ENCODE data around the gene BRD7. TPM values are rescaled to one million over a fixed set of nuclear protein-coding genes. Genes with fewer than 3 reads are reported as not detected.

Gene BRD7
- 112 TPM for polyA plus RNA-seq (2013, experiment 1 of 2)
- polyA plus RNA-seq (2013, experiment 2 of 2): 108 TPM

- Histone ChIP-seq H3K27ac (ENCODE audit: low read depth, low read length) (peak within 1 kb of the TSS; percentile 65; the same call in 1 of the 2 replicates), H3K4me1 (ENCODE audit: insufficient read depth, low read length) (peaks cover 11% of the 10 kb centered on the region)
Observed at GRCh38 chr16:50368410-50369132, at the start of gene BRD7. TSS of gene BRD7 (minus strand) at chr16:50368988. CDS start at chr16:50368774, 214 bp downstream.

GRCh38 chr16:50416388-50416787 lies 47.6 kb upstream of the BRD7 start:
- no CpG with 5 or more reads among the region's 3 CpGs for WGBS
- Histone ChIP-seq H3K27ac (ENCODE audit: low read depth, low read length) (no peak overlapping the region), H3K9ac (ENCODE audit: low read depth, low read length) (no peak overlapping the region), H3K27me3 (ENCODE audit: insufficient read depth, low read length) (no peaks in the 10 kb centered on the region), H3K9me3 (ENCODE audit: insufficient read depth, low read depth, low read length) (peaks cover 38% of the 10 kb centered on the region), H3K4me1 (ENCODE audit: insufficient read depth, low read length) (no peaks in the 10 kb centered on the region), H3K36me3 (ENCODE audit: insufficient read depth, low read length) (no peaks in the 10 kb centered on the region), H3K4me3 (ENCODE audit: low read length) (no peak overlapping the region)

More at GRCh38 chr16:50368410-50369132, at the start of gene BRD7:
- no peaks in the 10 kb centered on the region for H3K9me3 ChIP-seq (ENCODE audit: insufficient read depth, low read depth, low read length)
- WGBS: under 1% methylated on average over 109 of the region's 109 CpGs
- peak within 1 kb of the TSS; percentile 85 for H3K4me3 ChIP-seq (ENCODE audit: low read length)
- no peaks in the 10 kb centered on the region for H3K27me3 ChIP-seq (ENCODE audit: insufficient read depth, low read length)
- peaks cover 39% of the 10 kb centered on the region for H3K36me3 ChIP-seq (ENCODE audit: insufficient read depth, low read length)
- peak within 1 kb of the TSS; percentile 88 for H3K9ac ChIP-seq (ENCODE audit: low read depth, low read length)

GRCh38 chr16:50414152-50414551 lies 45.4 kb upstream of the BRD7 start:
- H3K9me3 ChIP-seq (ENCODE audit: insufficient read depth, low read depth, low read length): peaks cover 29% of the 10 kb centered on the region; the same call in 1 of the 2 replicates
- H3K4me1 ChIP-seq (ENCODE audit: insufficient read depth, low read length): no peaks in the 10 kb centered on the region
- H3K4me3 ChIP-seq (ENCODE audit: low read length): no peak overlapping the region
- no peaks in the 10 kb centered on the region for H3K36me3 ChIP-seq (ENCODE audit: insufficient read depth, low read length)
- no peak overlapping the region for H3K27ac ChIP-seq (ENCODE audit: low read depth, low read length)
- H3K9ac ChIP-seq (ENCODE audit: low read depth, low read length): no peak overlapping the region
- no peaks in the 10 kb centered on the region for H3K27me3 ChIP-seq (ENCODE audit: insufficient read depth, low read length)

- no peak overlapping the region for H3K4me3 ChIP-seq (ENCODE audit: low read length)
- WGBS: 90% methylated on average over 2 of the region's 2 CpGs
- H3K27ac ChIP-seq (ENCODE audit: low read depth, low read length): no peak overlapping the region
- H3K27me3 ChIP-seq (ENCODE audit: insufficient read depth, low read length): no peaks in the 10 kb centered on the region
- H3K9me3 ChIP-seq (ENCODE audit: insufficient read depth, low read depth, low read length): peaks cover 2% of the 10 kb centered on the region; the same call in 1 of the 2 replicates
- H3K36me3 ChIP-seq (ENCODE audit: insufficient read depth, low read length): no peaks in the 10 kb centered on the region
- peaks cover 3% of the 10 kb centered on the region; the same call in 1 of the 2 replicates for H3K4me1 ChIP-seq (ENCODE audit: insufficient read depth, low read length)
- H3K9ac ChIP-seq (ENCODE audit: low read depth, low read length): no peak overlapping the region
Observed at GRCh38 chr16:50411034-50411433, 42.2 kb upstream of the BRD7 start.

GRCh38 chr16:50408001-50408561 lies 39.3 kb upstream of the BRD7 start:
- no peaks in the 10 kb centered on the region for H3K9me3 ChIP-seq (ENCODE audit: insufficient read depth, low read depth, low read length)
- no peak overlapping the region for H3K9ac ChIP-seq (ENCODE audit: low read depth, low read length)
- no peaks in the 10 kb centered on the region for H3K36me3 ChIP-seq (ENCODE audit: insufficient read depth, low read length)
- no peak overlapping the region for H3K27ac ChIP-seq (ENCODE audit: low read depth, low read length)
- WGBS: 85% methylated on average over 6 of the region's 7 CpGs
- H3K4me1 ChIP-seq (ENCODE audit: insufficient read depth, low read length): peaks cover 3% of the 10 kb centered on the region; the same call in 1 of the 2 replicates
- H3K27me3 ChIP-seq (ENCODE audit: insufficient read depth, low read length): no peaks in the 10 kb centered on the region
- no peak overlapping the region for H3K4me3 ChIP-seq (ENCODE audit: low read length)

- no peak overlapping the region for H3K9ac ChIP-seq (ENCODE audit: low read depth, low read length)
- no peaks in the 10 kb centered on the region for H3K36me3 ChIP-seq (ENCODE audit: insufficient read depth, low read length)
- H3K4me1 ChIP-seq (ENCODE audit: insufficient read depth, low read length): peaks cover 3% of the 10 kb centered on the region; the same call in 1 of the 2 replicates
- 85% methylated on average over 3 of the region's 5 CpGs for WGBS
- no peaks in the 10 kb centered on the region for H3K9me3 ChIP-seq (ENCODE audit: insufficient read depth, low read depth, low read length)
- H3K4me3 ChIP-seq (ENCODE audit: low read length): no peak overlapping the region
- no peaks in the 10 kb centered on the region for H3K27me3 ChIP-seq (ENCODE audit: insufficient read depth, low read length)
- no peak overlapping the region for H3K27ac ChIP-seq (ENCODE audit: low read depth, low read length)
Observed at GRCh38 chr16:50407351-50407750, 38.6 kb upstream of the BRD7 start.

GRCh38 chr16:50403491-50403890 lies 34.7 kb upstream of the BRD7 start:
- H3K4me1 ChIP-seq (ENCODE audit: insufficient read depth, low read length): peaks cover 3% of the 10 kb centered on the region; the same call in 1 of the 2 replicates
- no peaks in the 10 kb centered on the region for H3K36me3 ChIP-seq (ENCODE audit: insufficient read depth, low read length)
- 96% methylated on average over 12 of the region's 12 CpGs for WGBS

GRCh38 chr16:50402298-50402895 lies 33.6 kb upstream of the BRD7 start:
- Histone ChIP-seq H3K9ac (ENCODE audit: low read depth, low read length) (no peak overlapping the region), H3K27ac (ENCODE audit: low read depth, low read length) (no peak overlapping the region), H3K4me1 (ENCODE audit: insufficient read depth, low read length) (no peaks in the 10 kb centered on the region), H3K27me3 (ENCODE audit: insufficient read depth, low read length) (no peaks in the 10 kb centered on the region), H3K36me3 (ENCODE audit: insufficient read depth, low read length) (no peaks in the 10 kb centered on the region), H3K9me3 (ENCODE audit: insufficient read depth, low read depth, low read length) (no peaks in the 10 kb centered on the region), H3K4me3 (ENCODE audit: low read length) (no peak overlapping the region)
- WGBS: 89% methylated on average over 9 of the region's 9 CpGs

More at GRCh38 chr16:50403491-50403890, 34.7 kb upstream of the BRD7 start:
- no peak overlapping the region for H3K4me3 ChIP-seq (ENCODE audit: low read length)
- no peak overlapping the region for H3K27ac ChIP-seq (ENCODE audit: low read depth, low read length)
- no peaks in the 10 kb centered on the region for H3K9me3 ChIP-seq (ENCODE audit: insufficient read depth, low read depth, low read length)
- no peaks in the 10 kb centered on the region for H3K27me3 ChIP-seq (ENCODE audit: insufficient read depth, low read length)
- no peak overlapping the region for H3K9ac ChIP-seq (ENCODE audit: low read depth, low read length)

- WGBS: 95% methylated on average over 5 of the region's 5 CpGs
- no peaks in the 10 kb centered on the region for H3K4me1 ChIP-seq (ENCODE audit: insufficient read depth, low read length)
- H3K9ac ChIP-seq (ENCODE audit: low read depth, low read length): no peak overlapping the region
- no peak overlapping the region for H3K4me3 ChIP-seq (ENCODE audit: low read length)
- no peaks in the 10 kb centered on the region for H3K36me3 ChIP-seq (ENCODE audit: insufficient read depth, low read length)
- no peak overlapping the region for H3K27ac ChIP-seq (ENCODE audit: low read depth, low read length)
- no peaks in the 10 kb centered on the region for H3K9me3 ChIP-seq (ENCODE audit: insufficient read depth, low read depth, low read length)
- H3K27me3 ChIP-seq (ENCODE audit: insufficient read depth, low read length): no peaks in the 10 kb centered on the region
Observed at GRCh38 chr16:50401355-50401754, 32.6 kb upstream of the BRD7 start.

- Histone ChIP-seq H3K9ac (ENCODE audit: low read depth, low read length) (no peak overlapping the region), H3K36me3 (ENCODE audit: insufficient read depth, low read length) (no peaks in the 10 kb centered on the region), H3K4me3 (ENCODE audit: low read length) (no peak overlapping the region), H3K27ac (ENCODE audit: low read depth, low read length) (no peak overlapping the region), H3K27me3 (ENCODE audit: insufficient read depth, low read length) (no peaks in the 10 kb centered on the region), H3K9me3 (ENCODE audit: insufficient read depth, low read depth, low read length) (no peaks in the 10 kb centered on the region), H3K4me1 (ENCODE audit: insufficient read depth, low read length) (no peaks in the 10 kb centered on the region)
- WGBS: 91% methylated on average over 6 of the region's 6 CpGs
Observed at GRCh38 chr16:50400967-50401348, 32.2 kb upstream of the BRD7 start.

- Histone ChIP-seq H3K27me3 (ENCODE audit: insufficient read depth, low read length) (no peaks in the 10 kb centered on the region), H3K9ac (ENCODE audit: low read depth, low read length) (no peak overlapping the region), H3K4me3 (ENCODE audit: low read length) (no peak overlapping the region), H3K36me3 (ENCODE audit: insufficient read depth, low read length) (no peaks in the 10 kb centered on the region), H3K9me3 (ENCODE audit: insufficient read depth, low read depth, low read length) (no peaks in the 10 kb centered on the region), H3K27ac (ENCODE audit: low read depth, low read length) (no peak overlapping the region), H3K4me1 (ENCODE audit: insufficient read depth, low read length) (no peaks in the 10 kb centered on the region)
- WGBS: 93% methylated on average over 8 of the region's 8 CpGs
Observed at GRCh38 chr16:50400312-50400966, 31.7 kb upstream of the BRD7 start.

All from HUES64 (cell line).